Thyroid gland (tissue), 4 donors: ENCODE results near the gene UBN1. TPM values are rescaled to one million over a fixed set of nuclear protein-coding genes. Genes with fewer than 3 reads are reported as not detected.

ENCODE experiments used
- DNase-seq, 2 donors: peaks; one replicate each; pipeline ENCODE4 v3.0.0-alpha.2; 2019
- H3K27ac ChIP-seq, 3 donors: fragments of 200-600 bp; sonication (generic); 1 replicate in 2 of 3; 2 replicates in 1 of 3; pipeline ENCODE4 v1.5.1; 2016 to 2019; ENCODE audit warnings: mild to moderate bottlenecking in 1 of 3, moderate library complexity in 1 of 3
- H3K27me3 ChIP-seq: fragments of 200-600 bp; sonication (generic); one replicate; pipeline ENCODE4 v1.5.1; 2019
- H3K36me3 ChIP-seq, 2 donors: fragments of 200-600 bp; sonication (generic); one replicate each; pipeline ENCODE4 v1.5.1; 2016 to 2019
- H3K4me1 ChIP-seq, 2 donors: fragments of 200-600 bp; sonication (generic); one replicate each; pipeline ENCODE4 v1.5.1; 2017 to 2019
- H3K4me3 ChIP-seq, 3 donors: fragments of 200-600 bp; sonication (generic); replicated peaks in 1 of 3; 1 replicate in 2 of 3; 2 replicates in 1 of 3; pipeline ENCODE4 v1.5.1; 2016; ENCODE audit warnings: mild to moderate bottlenecking in 1 of 3
- H3K9me3 ChIP-seq: fragments of 200-600 bp; sonication (generic); one replicate; pipeline ENCODE4 v1.5.1; 2017
- CTCF ChIP-seq, 6 experiments: fragments of 200-600 bp in 3 of 6; fragments of 450-650 bp in 3 of 6; sonication (generic) in 3 of 6; IDR thresholded peaks; one replicate each; pipeline ENCODE4 v1.5.1; 2016 to 2019; ENCODE audit warnings: antibody characterized with exemption in 6 of 6, mild to moderate bottlenecking in 2 of 6, inconsistent platforms in 1 of 6, moderate library complexity in 1 of 6
- POLR2A ChIP-seq, 2 donors: fragments of 450-650 bp; IDR thresholded peaks; one replicate each; pipeline ENCODE4 v1.6.1; 2017; ENCODE audit warnings: antibody characterized with exemption in 2 of 2, mild to moderate bottlenecking in 2 of 2, moderate library complexity in 1 of 2
- WGBS, 2 donors: methylation state at CpG; one replicate each; pipeline ENCODE4 v1.1.5; 2017; 5-methylcytosine and 5-hydroxymethylcytosine counted together
- intact Hi-C: fragments of 100-400 bp; cut with DNase I; formaldehyde crosslinking; loops from one replicate; pipeline ENCODE4 v1.15.1; 2023
- total RNA-seq, 4 donors: library from RNA; depleted of rRNA; stranded (reverse); fragments of >200 nt; gene quantifications; one replicate each; pipeline ENCODE4 v1.2.3, GENCODE V29; 2016

Gene UBN1
- 10 to 100 TPM; 27.9 to 40.7 (median 30.5) TPM for total RNA-seq

GRCh38 chr16:4846901-4847773, at the start of gene UBN1, which contains the start of gene GLYR1:
UBN1 (plus strand) TSS chr16:4847481; CDS start chr16:4852918, 5,437 bp downstream.
GLYR1 (minus strand) TSS chr16:4847288; CDS start chr16:4847265, 23 bp downstream.
- H3K4me3 ChIP-seq: peak within 1 kb of the TSS; percentile 79 to 96 (median 94)
- H3K27ac ChIP-seq: peak within 1 kb of the TSS; percentile 87 to 98 (median 95)
- peaks cover 41% of the 10 kb centered on the region in 2 donors for H3K4me1 ChIP-seq
- peaks cover 24 to 25% of the 10 kb centered on the region in 2 donors for H3K36me3 ChIP-seq
- intact Hi-C loops: loop anchor here (2.0 kb wide), 1 partner anchor 108 kb away; no protein-coding TSS in a partner anchor
- H3K27me3 ChIP-seq: no peaks in the 10 kb centered on the region
- DNase-seq: peak; percentile 100
- 0 to 2% methylated on average over 9 to 42 of the region's 126 CpGs for WGBS, 2 donors
- no peaks in the 10 kb centered on the region for H3K9me3 ChIP-seq
- TF ChIP-seq CTCF (IDR thresholded peaks at IDR 0.05) (peak in 1 of 6 experiments; percentile 10), POLR2A (IDR thresholded peaks at IDR 0.05) (peak; percentile 81 to 92)

GRCh38 chr16:4797805-4798252, 49.5 kb upstream of the UBN1 start:
- no peak for TF ChIP-seq CTCF (IDR thresholded peaks at IDR 0.05)
- no peak for TF ChIP-seq POLR2A (IDR thresholded peaks at IDR 0.05)

GRCh38 chr16:4798456-4798855, 48.8 kb upstream of the UBN1 start:
- no peaks in the 10 kb centered on the region for H3K9me3 ChIP-seq
- no peaks in the 10 kb centered on the region for H3K27me3 ChIP-seq
- no peak overlapping the region for H3K27ac ChIP-seq
- intact Hi-C loops: no loop called here
- no peak for DNase-seq
- H3K36me3 ChIP-seq: no peaks in the 10 kb centered on the region
- no peak overlapping the region for H3K4me3 ChIP-seq
- no peak for TF ChIP-seq CTCF (IDR thresholded peaks at IDR 0.05)
- no peak for TF ChIP-seq POLR2A (IDR thresholded peaks at IDR 0.05)
- peaks cover 8% of the 10 kb centered on the region in 2 donors for H3K4me1 ChIP-seq
- WGBS, 2 donors: 93% methylated on average over 13 of the region's 16 CpGs; no CpG with 5 or more reads in 1 of the 2 donors

More at GRCh38 chr16:4797805-4798252, 49.5 kb upstream of the UBN1 start:
- Histone ChIP-seq H3K4me3 (no peak overlapping the region), H3K27me3 (no peaks in the 10 kb centered on the region), H3K27ac (no peak overlapping the region), H3K36me3 (no peaks in the 10 kb centered on the region), H3K9me3 (no peaks in the 10 kb centered on the region), H3K4me1 (peaks cover 8% of the 10 kb centered on the region in 2 donors)
- no peak for DNase-seq
- 83 to 91% methylated on average over 7 to 13 of the region's 22 CpGs for WGBS, 2 donors
- intact Hi-C loops: no loop called here

- no peaks in the 10 kb centered on the region for H3K27me3 ChIP-seq
- 93 to 96% methylated on average over 14 to 18 of the region's 19 CpGs for WGBS, 2 donors
- no peak for TF ChIP-seq POLR2A (IDR thresholded peaks at IDR 0.05)
- no peak for TF ChIP-seq CTCF (IDR thresholded peaks at IDR 0.05)
- intact Hi-C loops: no loop called here
- peaks cover 8% of the 10 kb centered on the region in 2 donors for H3K4me1 ChIP-seq
- no peak overlapping the region for H3K27ac ChIP-seq
- H3K36me3 ChIP-seq: no peaks in the 10 kb centered on the region
- H3K9me3 ChIP-seq: no peaks in the 10 kb centered on the region
- H3K4me3 ChIP-seq: no peak overlapping the region
- no peak for DNase-seq
Measured at GRCh38 chr16:4799171-4799855, 48.0 kb upstream of the UBN1 start.
